Stomach (tissue), 4 donors: ENCODE measurements around the gene PLPPR3.

Experiments
- POLR2AphosphoS5 ChIP-seq, 3 donors: sonication (generic); formaldehyde crosslinking; IDR thresholded peaks; one replicate each; pipeline ENCODE4 v1.6.1; 2016; ENCODE audit warnings: antibody characterized with exemption in 3 of 3
- TF ChIP-seq, protein P1 (sequence below), 7 experiments: fragments of 450-650 bp in 4 of 7; fragments of 200-600 bp in 3 of 7; sonication (generic) in 3 of 7; IDR thresholded peaks; one replicate each; pipeline ENCODE4 v1.5.1; 2016 to 2019; ENCODE audit warnings: antibody characterized with exemption in 7 of 7, control low read depth in 2 of 7, mild to moderate bottlenecking in 1 of 7

DNA sequence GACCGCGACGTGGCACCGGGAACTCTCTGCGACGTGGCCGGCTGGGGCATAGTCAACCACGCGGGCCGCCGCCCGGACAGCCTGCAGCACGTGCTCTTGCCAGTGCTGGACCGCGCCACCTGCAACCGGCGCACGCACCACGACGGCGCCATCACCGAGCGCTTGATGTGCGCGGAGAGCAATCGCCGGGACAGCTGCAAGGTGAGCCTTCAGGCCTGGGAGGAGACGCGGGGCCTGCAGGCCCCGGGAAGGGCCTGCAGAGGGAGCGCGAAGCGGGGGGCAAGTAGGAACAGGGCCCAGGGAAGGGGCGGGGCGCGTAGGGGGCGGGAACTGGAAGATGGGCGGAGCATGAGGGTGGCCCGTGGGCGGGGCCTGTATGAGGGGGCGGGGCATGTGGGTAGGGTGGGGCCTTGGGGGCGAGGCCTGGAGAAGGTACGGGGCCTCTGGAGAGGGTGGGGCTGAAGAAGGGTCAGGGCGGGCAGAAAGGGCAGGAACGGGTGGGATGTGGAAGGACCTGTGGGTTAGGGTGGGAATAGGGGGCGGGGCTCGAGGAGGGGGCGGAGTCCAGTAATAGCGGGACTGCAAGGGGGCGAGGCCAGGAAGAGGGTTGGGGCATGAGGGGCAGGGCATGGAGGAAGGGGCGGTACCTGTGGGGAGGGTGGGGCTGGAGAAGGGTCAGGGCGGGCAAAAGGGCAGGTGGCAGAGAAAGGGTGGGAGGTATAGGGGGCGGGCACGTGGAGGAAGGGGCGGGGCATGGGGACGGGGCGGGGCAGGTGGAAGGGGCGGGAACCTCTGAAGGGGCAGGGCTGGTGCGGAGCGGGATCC lies 40.2 kb upstream of the PLPPR3 start:
- TF ChIP-seq, protein P1, sequence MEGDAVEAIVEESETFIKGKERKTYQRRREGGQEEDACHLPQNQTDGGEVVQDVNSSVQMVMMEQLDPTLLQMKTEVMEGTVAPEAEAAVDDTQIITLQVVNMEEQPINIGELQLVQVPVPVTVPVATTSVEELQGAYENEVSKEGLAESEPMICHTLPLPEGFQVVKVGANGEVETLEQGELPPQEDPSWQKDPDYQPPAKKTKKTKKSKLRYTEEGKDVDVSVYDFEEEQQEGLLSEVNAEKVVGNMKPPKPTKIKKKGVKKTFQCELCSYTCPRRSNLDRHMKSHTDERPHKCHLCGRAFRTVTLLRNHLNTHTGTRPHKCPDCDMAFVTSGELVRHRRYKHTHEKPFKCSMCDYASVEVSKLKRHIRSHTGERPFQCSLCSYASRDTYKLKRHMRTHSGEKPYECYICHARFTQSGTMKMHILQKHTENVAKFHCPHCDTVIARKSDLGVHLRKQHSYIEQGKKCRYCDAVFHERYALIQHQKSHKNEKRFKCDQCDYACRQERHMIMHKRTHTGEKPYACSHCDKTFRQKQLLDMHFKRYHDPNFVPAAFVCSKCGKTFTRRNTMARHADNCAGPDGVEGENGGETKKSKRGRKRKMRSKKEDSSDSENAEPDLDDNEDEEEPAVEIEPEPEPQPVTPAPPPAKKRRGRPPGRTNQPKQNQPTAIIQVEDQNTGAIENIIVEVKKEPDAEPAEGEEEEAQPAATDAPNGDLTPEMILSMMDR (IDR thresholded peaks at IDR 0.05), result no peak
- TF ChIP-seq POLR2AphosphoS5 (IDR thresholded peaks at IDR 0.05), result no peak
